Fibroblast of the aortic adventitia (primary cell): ENCODE measurements around the gene OTUD4. TPM values are rescaled to one million over a fixed set of nuclear protein-coding genes. Genes with fewer than 3 reads are reported as not detected.
"Not testable (repeated sequence)": the region's sequence is repeated elsewhere in the genome, so short reads cannot be mapped to it uniquely, and the experiment has no call there.

Experiments
- DNase-seq: peaks from one replicate; pipeline ENCODE4 v3.0.0-alpha.2; 2010; ENCODE audit warnings: low read depth
- H3K4me3 ChIP-seq: 2 replicates; pipeline ENCODE4 v1.5.1; 2011; ENCODE audit warnings: low read depth, mild to moderate bottlenecking, control low read depth, low read length, moderate library complexity
- CTCF ChIP-seq: IDR thresholded peaks from 2 replicates; pipeline ENCODE4 v1.5.1; 2011; ENCODE audit warnings: mild to moderate bottlenecking, low read length, control low read depth, inconsistent platforms; ENCODE audit not compliant: insufficient read depth
- total RNA-seq: library from RNA; depleted of rRNA; stranded (reverse); fragments of >200 nt; gene quantifications from 2 replicates; pipeline ENCODE4 v1.2.3, GENCODE V29; 2012; ENCODE audit warnings: low replicate concordance

The OTUD4 gene
- total RNA-seq, result 36.1 and 45.1 TPM in 2 replicates

- TF ChIP-seq CTCF, result peak; percentile 16
- DNase-seq, result peak; percentile 93
- peak within 1 kb of the TSS; percentile 73 for H3K4me3 ChIP-seq
These were observed at the start of gene OTUD4 for GRCh38 chr4:145180298-145181090. OTUD4 (minus strand) TSS chr4:145180589; CDS start chr4:145179973, 616 bp downstream.

DNA sequence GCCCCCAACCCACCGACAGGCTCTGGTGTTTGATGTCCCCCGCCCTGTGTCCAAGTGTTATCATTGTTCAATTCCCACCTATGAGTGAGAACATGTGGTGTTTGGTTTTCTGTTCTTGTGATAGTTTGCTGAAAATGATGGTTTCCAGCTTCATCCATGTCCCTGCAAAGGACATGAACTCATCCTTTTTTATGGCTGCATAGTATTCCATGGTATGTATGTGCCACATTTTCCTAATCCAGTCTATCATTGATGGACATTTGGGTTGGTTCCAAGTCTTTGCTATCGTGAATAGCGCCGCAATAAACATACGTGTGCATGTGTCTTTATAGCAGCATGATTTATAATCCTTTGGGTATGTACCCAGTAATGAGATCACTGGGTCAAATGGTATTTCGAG, 42.8 kb upstream of the OTUD4 start:
- H3K4me3 ChIP-seq, DNase-seq: not testable (repeated sequence)

DNA sequence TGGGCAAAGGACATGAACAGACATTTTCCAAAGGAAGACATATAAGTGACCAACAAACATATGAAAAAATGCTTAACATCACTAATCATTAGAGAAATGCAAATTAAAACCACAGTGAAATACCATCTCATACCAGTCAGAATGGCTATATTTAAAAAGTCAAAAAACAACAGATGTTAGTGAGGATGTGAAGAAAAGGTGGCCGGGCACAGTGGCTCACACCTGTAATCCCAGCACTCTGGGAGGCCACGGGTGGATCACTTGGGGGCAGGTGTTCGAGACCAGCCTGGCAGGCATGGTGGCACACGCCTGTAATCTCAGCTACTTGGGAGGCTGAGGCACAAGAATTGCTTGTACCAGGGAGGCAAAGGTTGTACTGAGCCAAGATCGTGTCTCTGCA, 41.1 kb upstream of the OTUD4 start:
- not testable (repeated sequence) for H3K4me3 ChIP-seq, DNase-seq

GRCh38 chr4:145219090-145219489, 38.7 kb upstream of the OTUD4 start:
- no peak overlapping the region for H3K4me3 ChIP-seq
- TF ChIP-seq CTCF, result no peak
- no peak for DNase-seq

- H3K4me3 ChIP-seq, result no peak overlapping the region
- no peak for TF ChIP-seq CTCF
- peak; percentile 20 for DNase-seq
These were observed 37.9 kb upstream of the OTUD4 start for GRCh38 chr4:145218251-145218650.

DNA sequence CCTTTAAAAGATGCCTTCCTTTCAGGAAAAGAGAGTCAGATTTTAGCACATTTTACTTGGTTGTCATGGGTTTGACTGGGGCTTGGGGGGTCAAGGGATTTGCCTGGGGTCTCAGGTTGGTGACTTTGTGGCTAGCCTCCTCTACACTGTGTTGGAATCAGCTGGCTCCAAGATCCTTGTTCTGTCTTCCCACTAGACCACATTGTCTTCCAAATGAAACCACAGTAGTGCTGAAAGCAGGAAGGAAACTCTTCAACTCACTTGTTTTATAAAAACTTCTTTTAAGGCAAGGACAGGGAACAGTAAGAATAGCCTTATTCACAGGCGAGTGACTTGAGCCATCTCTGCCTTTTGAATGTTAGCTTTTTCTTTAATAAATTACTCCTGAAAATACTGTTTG, 37.0 kb upstream of the OTUD4 start:
- H3K4me3 ChIP-seq, result no peak overlapping the region
- no peak for TF ChIP-seq CTCF
- peak; percentile 32 for DNase-seq

GRCh38 chr4:145216535-145216934, 36.1 kb upstream of the OTUD4 start:
- no peak overlapping the region for H3K4me3 ChIP-seq
- peak; percentile 64 for DNase-seq
- TF ChIP-seq CTCF, result peak; percentile 72

- TF ChIP-seq CTCF, result no peak
- no peak overlapping the region for H3K4me3 ChIP-seq
- no peak for DNase-seq
These were observed 32.9 kb upstream of the OTUD4 start for GRCh38 chr4:145213245-145213644.
